ENCODE results near the gene SFXN5.
A peak's percentile ranks its signal among the peaks of the same experiment; 100 is the strongest.
"Not testable (repeated sequence)": the region's sequence is repeated elsewhere in the genome, so short reads cannot be mapped to it uniquely, and the experiment has no call there.

The SFXN5 gene

GRCh38 chr2:73076701-73077423 is 5.3 kb upstream of the SFXN5 start:
- no peak for DNase-seq

GRCh38 chr2:73075477-73076373 is 4.2 kb upstream of the SFXN5 start:
- no peak for DNase-seq

- DNase-seq, result no peak
Measured at GRCh38 chr2:73074110-73075069, 2.9 kb upstream of the SFXN5 start.

- no peak for DNase-seq
Measured at GRCh38 chr2:73072416-73072815, 904 bp upstream of the SFXN5 start.

- peak; percentile 62 for DNase-seq
Measured at GRCh38 chr2:73072129-73072395, 550 bp upstream of the SFXN5 start.

GRCh38 chr2:73070643-73071359 is 711 bp downstream of the SFXN5 start:
- peak; percentile 65 for DNase-seq

- DNase-seq, result peak; percentile 63
Measured at GRCh38 chr2:73069855-73070642, 1.5 kb downstream of the SFXN5 start.

- peak; percentile 81 for DNase-seq
Measured at GRCh38 chr2:73069041-73069854, 2.3 kb downstream of the SFXN5 start.

- DNase-seq, result no peak
Measured at GRCh38 chr2:73068147-73068546, 3.4 kb downstream of the SFXN5 start.

GRCh38 chr2:73067043-73067442 is 4.5 kb downstream of the SFXN5 start:
- DNase-seq, result no peak

GRCh38 chr2:73065070-73065469 is 6.4 kb downstream of the SFXN5 start:
- DNase-seq, result not testable (repeated sequence)

- no peak for DNase-seq
Measured at GRCh38 chr2:73063909-73064875, 7.3 kb downstream of the SFXN5 start.

GRCh38 chr2:73063472-73063871 is 8.0 kb downstream of the SFXN5 start:
- no peak for DNase-seq

- DNase-seq, result no peak
Measured at GRCh38 chr2:73059106-73059505, 12.4 kb downstream of the SFXN5 start.

- no peak for DNase-seq
Measured at GRCh38 chr2:73054980-73055379, 16.5 kb downstream of the SFXN5 start.

GRCh38 chr2:73053316-73054114 is 18.0 kb downstream of the SFXN5 start:
- no peak for DNase-seq

GRCh38 chr2:73050121-73050545 is 21.4 kb downstream of the SFXN5 start:
- no peak for DNase-seq
